Muscle of back (tissue), 11 donors: ENCODE measurements around the gene PRICKLE2. TPM values are rescaled to one million over a fixed set of nuclear protein-coding genes. Genes with fewer than 3 reads are reported as not detected.

ENCODE experiments used
- DNase-seq, 3 donors: peaks; one replicate each; pipeline versions ENCODE4 v3.0.0 to v3.0.0-alpha.2; 2013
- polyA plus RNA-seq, 10 donors: library from polyadenylated mRNA; unstranded; fragments of 120-200 nt; gene quantifications; one replicate each; pipeline ENCODE4 v1.2.1, GENCODE V29; 2013; ENCODE audit not compliant: insufficient read length in 10 of 10

The PRICKLE2 gene
- polyA plus RNA-seq, 10 donors, result 6.6 to 15.5 (median 9.7) TPM

DNA sequence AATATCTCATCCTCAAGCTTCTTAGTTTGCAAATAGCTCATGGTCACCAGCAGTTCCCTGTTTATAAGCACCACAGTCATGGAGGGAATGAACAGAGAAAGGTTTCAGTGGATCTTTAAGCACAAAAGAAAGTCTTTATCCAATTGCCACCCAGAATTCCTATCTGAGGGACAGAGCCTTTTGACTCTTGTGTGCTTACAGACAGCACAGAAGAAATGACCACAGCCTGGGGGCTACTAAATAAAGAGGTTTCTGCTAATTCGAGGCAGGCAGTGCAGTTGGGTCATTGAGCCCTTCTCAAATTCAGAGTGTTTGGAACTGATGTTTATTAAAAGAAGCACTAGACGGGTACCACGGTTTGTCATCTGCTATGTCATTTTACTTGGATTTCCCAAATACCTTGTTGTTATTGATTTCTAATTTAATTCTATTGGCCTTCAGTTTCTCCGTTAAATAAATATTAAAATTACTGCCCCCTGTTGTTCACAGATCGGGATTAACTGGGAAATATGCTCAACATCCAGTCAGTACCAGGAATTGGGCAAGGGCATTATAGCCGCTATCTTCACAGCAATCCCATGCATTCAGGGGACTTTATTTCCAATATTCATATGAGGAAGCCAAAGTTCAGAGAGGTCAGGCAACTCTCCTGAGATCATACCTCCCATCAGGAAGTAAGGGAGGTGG lies 3.6 kb downstream of the PRICKLE2 start:
- no peak for DNase-seq

DNA sequence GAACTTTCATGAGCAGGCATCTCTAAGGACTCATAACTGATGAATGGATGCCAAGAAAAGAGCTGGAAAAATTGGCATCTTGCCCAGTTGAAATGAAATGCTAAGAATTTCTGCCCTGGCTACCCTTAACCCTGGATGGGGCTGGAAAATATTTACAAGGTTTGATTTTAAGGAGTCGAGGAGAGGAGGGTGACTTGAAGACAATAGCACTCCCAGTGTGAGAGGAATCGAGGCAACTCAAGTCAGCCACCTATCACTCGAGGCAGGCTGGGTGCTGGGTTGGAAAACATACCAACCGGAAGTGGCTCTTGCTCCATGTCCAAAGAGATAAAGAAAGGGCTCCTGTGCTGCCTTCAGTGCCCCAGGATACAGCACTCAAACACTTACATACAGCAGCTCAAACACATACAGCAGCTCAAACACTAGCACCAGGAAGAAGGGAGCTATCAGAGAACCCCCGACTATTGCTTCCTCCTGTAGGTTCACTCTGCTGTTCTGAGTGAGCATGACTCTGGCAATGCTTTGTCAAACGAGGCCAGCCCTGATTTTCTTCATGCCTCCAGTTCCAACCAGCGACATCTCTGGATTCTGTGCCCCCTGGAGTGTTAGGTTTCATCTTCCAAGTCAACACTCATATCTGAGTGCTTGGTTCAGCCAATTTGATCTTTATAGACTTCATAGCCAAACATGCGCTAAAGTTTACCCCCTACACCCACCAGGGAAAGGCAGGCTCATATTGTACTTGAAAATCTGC lies 4.9 kb downstream of the PRICKLE2 start:
- peak in 2 of 3 donors; percentile 70 to 79 for DNase-seq

DNA sequence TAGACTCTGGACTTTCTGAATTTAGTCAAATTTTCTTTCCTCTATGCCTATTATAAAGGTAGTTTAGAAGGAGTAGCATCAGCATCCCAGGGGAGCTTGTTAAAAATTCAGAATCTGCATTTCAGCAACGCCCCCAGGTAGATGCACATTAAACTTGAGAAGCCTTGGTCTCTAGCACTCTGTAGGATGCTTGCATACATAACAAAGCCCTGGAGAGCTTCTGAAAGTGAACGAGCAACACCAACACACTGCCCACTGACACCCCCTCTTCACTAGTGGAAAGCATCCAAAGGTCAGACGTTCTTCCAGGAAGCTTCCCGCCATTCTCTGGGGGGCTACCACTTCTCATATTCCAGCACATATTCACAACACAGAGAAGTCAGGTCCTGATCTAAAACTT lies 6.5 kb downstream of the PRICKLE2 start:
- no peak for DNase-seq

DNA sequence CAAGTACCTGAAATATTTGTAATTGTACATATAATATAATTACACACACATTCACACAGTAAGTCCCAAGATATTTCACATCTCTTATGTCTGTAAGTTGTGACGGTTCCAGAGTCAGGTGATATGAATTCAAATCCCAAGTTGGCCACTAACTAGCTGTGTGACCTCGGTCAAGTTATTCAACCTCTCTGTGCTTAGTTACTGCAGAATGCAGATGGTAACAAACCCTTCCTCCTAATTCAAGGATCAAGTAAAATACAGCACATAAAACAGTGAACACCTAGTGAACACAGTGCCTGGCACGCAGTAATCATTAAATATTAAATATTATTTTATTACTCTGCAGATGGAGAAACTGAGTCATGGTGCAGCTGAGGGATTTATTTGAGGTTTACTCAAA lies 6.9 kb downstream of the PRICKLE2 start:
- no peak for DNase-seq

DNA sequence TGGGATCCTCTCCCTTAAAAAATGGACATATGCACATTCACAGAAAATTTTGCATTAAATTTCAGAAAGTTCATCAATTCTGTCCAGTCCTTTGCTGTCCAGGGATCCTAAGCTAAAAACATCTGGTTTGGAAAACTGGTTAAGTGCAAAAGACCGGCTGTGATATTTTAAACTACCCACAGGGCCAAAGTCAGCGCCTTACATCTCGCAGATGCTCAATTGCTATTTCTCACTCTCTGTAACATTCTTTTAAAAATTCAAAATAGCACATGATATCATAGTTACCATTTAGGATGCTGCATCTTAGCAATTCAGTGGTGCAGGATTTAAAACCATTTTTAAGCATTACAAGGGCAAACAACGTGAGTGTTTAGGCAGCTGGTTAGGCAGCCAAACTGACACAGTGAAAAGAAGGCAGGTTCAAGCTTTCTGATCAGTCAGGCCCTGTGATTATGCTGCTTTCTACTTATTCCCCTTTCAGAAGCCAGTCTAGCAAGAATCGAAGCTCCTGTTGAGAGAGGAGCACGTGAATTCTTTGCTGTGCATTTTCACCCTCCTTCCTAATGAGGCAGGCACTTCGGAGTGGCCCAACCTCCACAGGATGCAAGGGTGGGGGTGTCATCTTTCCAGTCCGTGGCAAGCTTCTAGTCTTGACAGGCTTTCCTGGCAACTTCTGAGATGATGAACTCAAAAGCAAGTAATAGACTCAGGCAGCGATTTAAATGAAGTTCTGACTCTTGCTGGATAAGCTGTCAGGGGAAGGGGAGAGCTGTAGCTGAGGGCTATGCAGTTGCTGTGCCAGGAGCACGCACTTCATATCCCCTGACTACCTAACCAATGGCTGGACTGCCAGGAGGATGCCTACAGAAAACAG lies 8.8 kb downstream of the PRICKLE2 start:
- DNase-seq, result peak in 2 of 3 donors; percentile 47 to 68

DNA sequence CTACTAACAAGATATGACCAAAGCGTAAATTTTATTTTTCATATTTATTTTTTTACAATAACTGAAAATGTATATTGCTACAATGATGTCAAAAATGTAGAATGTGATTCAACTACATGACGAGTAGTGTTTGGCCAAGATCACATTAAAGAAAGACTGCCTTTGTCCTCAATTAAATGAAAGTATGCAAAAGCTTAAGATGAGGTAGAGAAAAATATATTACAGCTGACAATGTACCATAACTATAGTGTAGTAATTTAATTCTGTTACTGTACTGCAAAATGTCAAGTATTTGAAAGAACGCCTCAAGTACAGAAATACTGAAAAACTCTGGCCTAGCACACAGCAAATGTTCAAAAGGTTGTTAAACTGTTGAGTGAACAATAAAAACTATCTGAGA lies 9.7 kb downstream of the PRICKLE2 start:
- peak in 1 of 3 donors; percentile 22 for DNase-seq

DNA sequence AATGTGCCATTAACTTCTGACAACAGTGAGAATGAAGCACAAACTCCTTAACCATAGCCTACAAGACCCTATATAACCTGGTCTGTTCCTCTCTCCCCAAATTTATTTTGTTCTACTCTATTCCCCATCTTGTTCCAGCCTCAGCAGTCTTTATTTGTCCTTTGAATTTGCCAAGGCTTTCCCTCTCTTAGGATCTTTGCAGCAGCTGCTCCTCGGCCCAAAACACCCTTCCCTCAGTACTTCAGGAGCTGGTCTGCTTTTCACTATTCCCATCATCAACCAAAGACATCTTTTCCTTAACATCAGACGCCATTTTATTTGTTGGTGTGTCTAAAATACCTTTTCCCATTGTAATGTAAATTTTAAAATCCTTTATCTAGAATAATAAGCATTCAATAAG lies 10.2 kb downstream of the PRICKLE2 start:
- no peak for DNase-seq

DNA sequence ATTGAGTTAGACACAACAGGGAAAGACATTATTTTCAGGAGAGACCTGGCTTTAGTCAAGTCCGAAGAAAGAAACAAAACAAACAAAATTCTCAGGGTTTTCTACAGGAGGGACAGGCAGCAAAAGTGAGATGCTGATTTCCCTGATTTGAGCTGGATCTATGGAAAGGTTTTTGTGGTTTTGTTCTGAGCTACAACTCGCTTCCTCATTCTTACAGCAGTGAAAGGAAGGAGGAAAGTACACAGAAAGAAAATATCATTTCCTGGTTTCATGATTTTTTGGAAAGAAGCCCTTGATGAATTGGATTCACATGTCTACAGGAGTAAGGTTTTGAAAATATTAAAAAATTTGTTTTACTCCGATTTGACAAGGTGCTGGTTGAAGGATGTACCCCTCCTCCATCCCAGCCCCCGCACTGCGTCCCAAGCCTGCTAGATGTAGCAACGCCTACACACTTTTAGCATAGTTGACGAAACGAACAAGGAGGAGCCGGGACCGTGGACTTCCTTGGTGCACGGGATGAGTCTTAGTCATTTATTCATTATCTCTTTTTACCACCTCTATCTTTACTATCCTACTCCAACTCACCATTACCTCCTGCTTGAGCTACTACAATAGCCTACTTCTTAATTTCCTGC lies 10.8 kb downstream of the PRICKLE2 start:
- peak in 2 of 3 donors; percentile 49 to 82 for DNase-seq

DNA sequence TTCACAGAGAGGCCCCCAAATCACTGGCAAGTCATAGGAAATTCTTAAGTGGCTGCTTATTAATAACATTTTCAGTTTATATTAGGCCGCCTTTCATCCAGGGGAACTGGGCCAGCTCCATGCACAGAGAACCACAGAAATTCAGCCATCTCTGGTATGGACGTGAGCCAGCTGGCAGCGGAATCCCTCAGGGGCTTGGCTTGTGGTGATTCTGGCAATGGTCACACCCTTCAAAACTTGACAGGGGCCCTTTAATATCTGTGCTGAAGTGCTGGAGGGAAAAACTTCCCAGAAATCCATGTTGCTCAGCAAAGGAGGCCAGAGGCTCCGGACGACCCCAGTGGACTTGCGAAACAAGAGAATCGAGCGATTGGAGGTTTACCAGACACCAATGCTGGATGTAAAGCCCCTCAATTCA lies 11.3 kb downstream of the PRICKLE2 start:
- peak; percentile 81 to 93 (median 86) for DNase-seq

DNA sequence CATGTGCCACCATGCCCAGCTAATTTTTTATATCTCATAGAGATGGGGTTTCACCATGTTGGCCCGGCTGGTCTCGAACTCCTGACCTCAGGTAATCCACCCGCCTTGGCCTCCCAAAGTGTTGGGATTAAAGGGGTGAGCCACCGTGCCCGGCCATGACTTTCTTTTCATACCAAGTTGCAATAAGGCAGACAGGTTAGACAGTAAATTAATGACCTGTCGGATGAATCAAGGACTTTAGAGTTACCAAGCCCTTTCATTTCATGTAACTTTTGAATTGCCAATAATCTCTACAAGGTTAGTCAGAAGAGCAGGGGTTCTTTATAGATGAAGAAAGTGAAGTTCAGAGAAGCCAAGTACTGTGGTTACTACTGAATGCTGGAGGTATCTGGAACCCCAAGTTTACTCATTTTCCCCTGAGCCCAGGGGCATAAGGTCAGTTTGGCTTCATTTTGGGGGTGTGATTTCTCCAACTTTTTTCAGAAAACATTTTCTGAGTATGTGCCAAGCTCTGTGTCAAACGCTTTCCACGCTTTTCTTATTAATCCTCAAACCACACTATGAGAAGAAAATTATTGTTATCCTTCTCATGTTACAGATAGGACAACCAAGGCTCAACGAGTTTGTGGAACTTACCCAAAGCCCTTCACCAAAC lies 11.9 kb downstream of the PRICKLE2 start:
- no peak for DNase-seq

DNA sequence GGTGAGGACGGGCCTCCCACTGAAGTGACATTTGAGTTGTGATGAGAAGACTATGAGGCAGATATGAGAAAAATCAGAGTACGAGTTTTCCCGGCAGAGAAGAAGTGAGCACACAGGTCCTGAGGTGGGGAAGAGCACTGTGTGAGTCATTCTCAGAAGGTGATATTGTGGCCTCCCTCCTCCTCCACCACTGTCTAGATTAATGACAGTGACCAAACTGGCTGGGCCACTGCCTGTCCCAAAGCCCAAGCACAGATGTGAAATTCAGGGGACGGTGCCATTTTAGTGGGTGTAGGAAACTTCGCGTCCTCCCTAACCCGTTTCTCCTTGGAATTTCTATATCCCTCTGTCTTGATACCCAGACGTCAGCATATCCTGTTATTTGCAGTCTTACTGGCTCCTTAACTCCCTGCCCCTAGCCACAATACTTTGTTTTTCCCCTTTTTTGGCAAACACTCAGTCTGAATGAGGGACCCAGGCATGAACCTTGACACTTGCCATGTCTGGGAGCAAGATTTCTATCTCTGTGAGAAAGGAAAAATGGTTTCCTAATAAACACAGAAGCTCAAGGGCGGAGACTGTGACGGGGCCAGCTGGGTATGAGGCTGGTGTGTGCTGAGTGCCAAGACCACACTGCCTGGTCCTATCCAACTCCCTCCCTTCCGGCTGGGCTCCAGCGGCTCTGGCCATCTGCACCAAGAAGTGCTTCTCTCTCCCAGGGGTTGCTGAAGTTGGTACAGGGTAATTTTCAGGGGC lies 15.2 kb downstream of the PRICKLE2 start:
- peak in 2 of 3 donors; percentile 47 to 80 for DNase-seq

DNA sequence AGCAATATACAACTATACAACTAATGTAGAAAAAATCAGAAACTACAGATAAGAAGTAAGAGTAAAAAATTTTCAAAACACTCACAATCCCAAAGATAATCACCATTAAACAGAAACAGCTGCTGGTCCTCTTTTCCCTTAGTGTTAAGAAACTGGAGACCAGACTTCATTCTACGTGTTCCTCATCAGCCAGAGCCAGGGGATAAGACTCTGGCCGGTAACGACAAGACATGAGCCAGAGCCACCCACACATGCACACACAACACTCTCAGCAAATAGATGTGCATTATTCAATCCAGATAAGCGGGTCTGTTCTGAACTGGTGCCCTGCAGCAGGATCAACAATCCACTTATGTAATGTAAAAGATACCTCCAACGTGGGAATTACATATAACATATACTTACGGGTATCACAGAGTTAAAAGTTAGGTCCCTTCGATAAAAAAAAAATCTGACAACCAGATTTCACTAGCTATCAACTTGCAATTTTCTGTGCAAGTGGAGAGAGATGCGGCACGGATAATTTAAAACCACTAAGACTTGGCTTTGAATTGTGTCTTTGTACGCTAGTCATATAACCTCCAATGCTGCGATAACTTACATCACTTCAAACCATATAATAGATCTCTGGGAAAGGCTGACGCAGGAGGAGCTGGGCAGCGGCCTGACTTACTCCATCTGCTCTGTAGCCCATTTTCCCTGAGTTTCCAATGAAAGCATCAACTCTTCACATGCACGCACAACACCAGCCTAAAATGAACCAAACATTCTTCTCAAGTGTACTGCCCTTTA lies 17.8 kb downstream of the PRICKLE2 start:
- DNase-seq, result peak in 2 of 3 donors; percentile 75 to 90

DNA sequence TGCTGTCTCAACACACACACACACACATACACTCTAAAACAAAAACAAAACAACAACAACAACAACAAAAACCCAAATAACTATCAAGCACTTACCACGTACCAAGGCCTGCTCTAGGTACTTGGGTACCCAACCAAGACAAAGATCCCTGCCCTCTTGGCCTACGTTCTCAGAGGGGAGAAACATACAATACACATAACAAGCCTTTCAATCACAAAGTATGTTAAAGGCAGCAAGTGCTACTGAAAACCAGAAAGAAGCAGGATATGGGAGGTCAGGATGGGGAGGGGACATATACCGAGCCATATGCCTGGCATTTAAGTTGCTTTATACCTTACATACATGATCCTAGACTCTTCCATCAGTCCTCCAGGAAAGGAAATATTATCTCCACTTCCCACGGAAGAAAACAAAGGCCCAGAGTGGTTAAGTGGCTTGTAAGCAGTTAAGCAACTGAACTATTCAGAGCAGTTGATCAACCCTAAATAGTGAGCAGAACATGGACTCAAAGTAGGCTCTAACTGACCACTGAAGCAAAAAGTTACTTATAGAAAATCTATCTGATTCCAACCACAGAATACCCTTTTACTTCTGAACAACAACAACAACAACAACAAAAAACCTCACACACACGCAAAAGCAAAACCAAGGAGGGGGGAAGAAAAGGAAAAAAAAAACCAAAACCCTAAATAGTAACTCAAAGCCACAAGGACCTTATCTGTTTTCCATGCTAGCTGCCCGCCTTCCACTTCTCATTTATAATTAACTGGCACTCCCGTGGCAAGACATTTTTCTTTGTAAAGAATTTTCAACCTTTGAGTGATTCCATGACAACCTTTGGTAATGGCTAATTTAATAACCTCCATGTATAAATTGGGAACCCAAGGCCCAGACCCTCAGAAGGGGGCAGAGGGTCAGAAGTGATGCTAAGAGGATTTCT lies 21.0 kb downstream of the PRICKLE2 start:
- no peak for DNase-seq

DNA sequence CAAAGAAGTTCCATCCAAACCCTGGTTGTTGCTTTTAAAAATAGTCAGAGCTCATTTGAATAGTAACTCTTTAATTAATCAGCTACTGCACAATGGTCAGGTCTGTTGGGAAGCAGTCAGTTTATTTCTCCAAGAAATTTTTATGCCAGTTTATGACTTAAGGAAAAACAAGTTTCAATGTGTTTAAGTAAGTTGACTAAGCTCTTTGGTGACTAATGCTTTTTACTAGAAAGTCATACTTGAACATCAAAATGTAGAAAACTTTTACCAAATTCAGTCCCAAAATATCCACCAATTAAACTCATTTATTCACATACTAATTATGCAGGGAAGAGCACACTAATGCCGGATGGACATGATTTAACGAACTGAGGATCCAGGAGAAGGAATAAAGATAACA lies 22.1 kb downstream of the PRICKLE2 start:
- DNase-seq, result no peak

DNA sequence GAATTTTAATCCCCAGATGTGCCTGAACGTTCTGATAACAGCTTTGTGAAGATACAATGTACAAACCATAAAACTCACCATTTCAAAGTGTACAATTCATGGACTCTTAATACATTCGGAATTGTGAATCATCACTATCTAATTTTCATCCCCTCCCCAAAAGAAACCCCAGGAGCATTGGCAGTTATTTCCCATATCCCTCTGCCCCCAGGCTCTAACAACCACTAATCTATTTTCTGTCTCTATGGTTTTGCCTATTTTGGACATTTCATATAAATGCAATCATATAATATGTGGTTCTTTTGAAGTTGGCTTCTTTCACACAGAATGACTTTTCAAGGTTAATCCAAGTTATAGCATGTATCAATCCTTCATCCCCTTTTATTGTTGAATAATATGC lies 25.3 kb downstream of the PRICKLE2 start:
- DNase-seq, result no peak

DNA sequence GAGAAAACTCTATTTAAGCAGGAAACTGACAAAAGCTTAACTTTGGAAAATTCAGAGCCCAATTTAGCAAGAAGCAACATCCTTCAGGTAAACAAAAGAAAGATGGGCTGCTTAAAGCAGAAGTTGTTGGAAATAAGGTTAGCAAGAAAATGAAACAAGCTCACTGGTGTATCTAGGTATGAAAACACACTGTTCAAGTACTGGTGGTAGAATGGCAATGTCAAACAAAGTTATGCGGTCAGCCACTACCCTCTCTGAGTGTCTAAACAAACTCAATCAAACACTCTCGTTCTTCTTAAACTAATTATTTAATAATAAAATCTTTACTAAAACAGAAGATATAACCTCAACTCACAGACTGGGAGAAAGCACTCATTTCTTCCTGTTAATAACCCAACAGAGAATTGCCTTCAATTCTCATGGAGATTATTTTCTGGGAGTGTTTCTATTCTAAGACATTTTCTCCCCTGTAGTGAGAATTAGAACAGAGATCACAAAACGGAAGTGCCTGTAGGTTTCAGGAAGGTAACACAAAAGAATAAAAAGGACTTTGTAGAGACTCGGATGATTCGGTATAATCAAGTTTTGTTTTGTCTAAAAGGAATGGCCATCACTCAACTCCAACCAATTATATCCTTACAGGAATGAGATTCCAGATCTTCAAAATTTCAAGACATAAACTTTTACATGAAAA lies 28.9 kb downstream of the PRICKLE2 start:
- DNase-seq, result no peak

DNA sequence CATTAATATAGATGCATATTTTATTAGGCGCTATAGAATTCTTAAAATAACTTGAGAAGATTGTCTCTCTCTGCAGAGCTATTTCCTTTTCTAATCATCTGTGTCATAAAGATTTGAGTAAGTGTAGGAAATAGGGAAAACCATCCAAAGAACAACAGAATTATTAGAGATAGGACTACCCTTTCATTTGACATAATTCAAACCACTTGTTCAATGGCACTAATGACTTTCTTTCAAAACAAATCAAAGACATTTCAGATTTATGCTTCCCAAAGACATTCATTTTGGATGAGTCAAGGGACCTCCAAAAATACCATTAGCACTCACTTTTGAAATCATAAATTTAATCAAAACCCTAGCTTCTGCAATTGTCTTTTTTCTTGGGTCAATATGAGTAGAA lies 29.5 kb downstream of the PRICKLE2 start:
- no peak for DNase-seq

DNA sequence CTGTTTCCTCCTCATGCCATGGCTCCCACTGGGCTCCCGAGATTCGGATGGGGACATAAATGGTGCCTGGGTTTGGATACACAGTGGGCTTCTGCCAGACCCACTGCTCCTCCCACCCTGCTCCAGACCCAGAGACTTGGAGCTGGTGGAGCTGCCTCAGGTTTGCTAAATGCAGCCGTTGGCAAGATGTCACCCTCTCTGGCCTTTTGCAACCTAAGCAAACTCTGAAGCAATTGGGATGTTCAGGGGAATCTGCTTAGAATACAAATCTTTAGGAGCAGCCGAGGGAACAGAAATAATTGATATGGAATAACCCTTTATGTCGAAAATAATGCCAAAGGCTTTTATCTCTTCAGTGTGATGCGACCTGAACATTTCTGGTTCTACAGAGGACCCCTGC lies 33.4 kb downstream of the PRICKLE2 start:
- no peak for DNase-seq
